Stimulated activated CD8-positive, alpha-beta memory T cell treated with anti-CD3 and anti-CD28 coated beads, Interleukin-12 subunit alpha, Interleukin-12 subunit beta, amount 100 ng/mL, for 24 hours (primary cell): ENCODE data around the gene ARPC2.

ENCODE experiments used
- DNase-seq: peaks from one replicate; pipeline ENCODE4 v3.0.0-alpha.2; 2020; ENCODE audit errors: extremely low read depth

Gene ARPC2

GRCh38 chr2:218253232-218253625, 36.2 kb downstream of the ARPC2 start:
- DNase-seq = no peak

GRCh38 chr2:218255446-218255845, 38.5 kb downstream of the ARPC2 start:
- DNase-seq = no peak

GRCh38 chr2:218256612-218257350, 39.8 kb downstream of the ARPC2 start:
- no peak for DNase-seq

- DNase-seq = no peak
Observed at GRCh38 chr2:218257390-218257981, 40.5 kb downstream of the ARPC2 start.

GRCh38 chr2:218259099-218259961, 42.3 kb downstream of the ARPC2 start:
- DNase-seq = no peak

- no peak for DNase-seq
Observed at GRCh38 chr2:218260166-218260565, 43.2 kb downstream of the ARPC2 start.

GRCh38 chr2:218260742-218261422, 43.9 kb downstream of the ARPC2 start, which contains the start of gene GPBAR1:
TSS of gene GPBAR1 (plus strand) at chr2:218261015. CDS start at chr2:218262725, 1,710 bp downstream.
- DNase-seq = no peak

GRCh38 chr2:218261423-218262236, 44.6 kb downstream of the ARPC2 start:
- no peak for DNase-seq

GRCh38 chr2:218262237-218262600, 45.2 kb downstream of the ARPC2 start:
- DNase-seq = no peak

- no peak for DNase-seq
Observed at GRCh38 chr2:218262631-218263586, 45.9 kb downstream of the ARPC2 start.

GRCh38 chr2:218263817-218264641, 47.0 kb downstream of the ARPC2 start:
- no peak for DNase-seq

- DNase-seq = no peak
Observed at GRCh38 chr2:218264773-218265561, 48.0 kb downstream of the ARPC2 start.

GRCh38 chr2:218265626-218266025, 48.6 kb downstream of the ARPC2 start:
- DNase-seq = no peak

GRCh38 chr2:218266316-218266979, 49.5 kb downstream of the ARPC2 start:
- DNase-seq = no peak

- no peak for DNase-seq
Observed at GRCh38 chr2:218267259-218267658, 50.3 kb downstream of the ARPC2 start.

- peak; percentile 100 for DNase-seq
Observed at GRCh38 chr2:218269900-218270720, 53.1 kb downstream of the ARPC2 start, which contains the start of the genes AAMP and PNKD. TSS of gene AAMP (minus strand) at chr2:218270137. CDS start at chr2:218270086, 51 bp downstream. TSS of gene PNKD (plus strand) at chr2:218270519. CDS start at chr2:218270536, 17 bp downstream.
